GM23248 (cell line): ENCODE measurements around the gene ASIC2. TPM values are rescaled to one million over a fixed set of nuclear protein-coding genes. Genes with fewer than 3 reads are reported as not detected.
A peak's percentile ranks its signal among the peaks of the same experiment; 100 is the strongest.

Source experiments
- DNase-seq: peaks from one replicate; pipeline ENCODE4 v3.0.0-alpha.2; 2015
- H2AFZ ChIP-seq: fragments of 200-600 bp; sonication (generic); 2 replicates; pipeline ENCODE4 v1.6.1; 2016; ENCODE audit warnings: antibody characterized with exemption
- H3F3A ChIP-seq: fragments of 200-600 bp; sonication (generic); 2 replicates; pipeline ENCODE4 v1.6.1; 2016; ENCODE audit warnings: mild to moderate bottlenecking, antibody characterized with exemption, mixed run types; ENCODE audit not compliant: insufficient read depth
- H3K27ac ChIP-seq: fragments of 200-600 bp; sonication (generic); 2 replicates; pipeline ENCODE4 v1.5.1; 2016; ENCODE audit warnings: mild to moderate bottlenecking
- H3K27me3 ChIP-seq: fragments of 200-600 bp; sonication (generic); replicated peaks from 2 replicates; pipeline ENCODE4 v1.6.1; 2016; ENCODE audit warnings: mild to moderate bottlenecking; ENCODE audit not compliant: insufficient read depth
- H3K36me3 ChIP-seq: fragments of 200-600 bp; sonication (generic); 2 replicates; pipeline ENCODE4 v1.6.1; 2016; ENCODE audit warnings: low read depth, mild to moderate bottlenecking
- H3K4me1 ChIP-seq: fragments of 200-600 bp; sonication (generic); 2 replicates; pipeline ENCODE4 v1.6.1; 2016; ENCODE audit warnings: mild to moderate bottlenecking; ENCODE audit not compliant: insufficient read depth
- H3K4me2 ChIP-seq: fragments of 200-600 bp; sonication (generic); one replicate; pipeline ENCODE4 v1.6.1; 2016; ENCODE audit warnings: mild to moderate bottlenecking; ENCODE audit not compliant: unreplicated experiment
- H3K4me3 ChIP-seq: fragments of 200-600 bp; sonication (generic); 2 replicates; pipeline ENCODE4 v1.5.1; 2016; ENCODE audit warnings: mild to moderate bottlenecking
- H3K79me2 ChIP-seq: fragments of 200-600 bp; sonication (generic); 2 replicates; pipeline ENCODE4 v1.6.1; 2016; ENCODE audit warnings: mild to moderate bottlenecking; ENCODE audit not compliant: insufficient read depth
- H3K9ac ChIP-seq: fragments of 200-600 bp; sonication (generic); 2 replicates; pipeline ENCODE4 v1.6.1; 2016; ENCODE audit warnings: mild to moderate bottlenecking
- H3K9me2 ChIP-seq: fragments of 200-600 bp; sonication (generic); 2 replicates; pipeline ENCODE4 v1.6.1; 2016; ENCODE audit warnings: mixed run types, mild to moderate bottlenecking, moderate library complexity; ENCODE audit not compliant: insufficient read depth
- H3K9me3 ChIP-seq: fragments of 200-600 bp; sonication (generic); one replicate; pipeline ENCODE4 v1.6.1; 2017; ENCODE audit warnings: low read depth
- H4K20me1 ChIP-seq: fragments of 200-600 bp; sonication (generic); 2 replicates; pipeline ENCODE4 v1.6.0; 2016; ENCODE audit not compliant: insufficient read depth
- EZH2 ChIP-seq: fragments of 200-600 bp; sonication (generic); IDR thresholded peaks from 2 replicates; pipeline ENCODE4 v1.6.1; 2018; ENCODE audit warnings: antibody characterized with exemption, mild to moderate bottlenecking; ENCODE audit not compliant: insufficient read depth, poor library complexity, severe bottlenecking
- EZH2phosphoT487 ChIP-seq: fragments of 200-600 bp; sonication (generic); IDR thresholded peaks from 2 replicates; pipeline ENCODE4 v1.6.1; 2018; ENCODE audit warnings: antibody characterized with exemption, moderate library complexity, mild to moderate bottlenecking, low read depth; ENCODE audit not compliant: insufficient read depth
- WGBS, 2 experiments: methylation state at CpG; one replicate each; pipeline ENCODE4 v1.1.6; 2015 to 2017; ENCODE audit warnings: low lambda C conversion rate in 2 of 2, low coverage in 1 of 2; ENCODE audit errors: missing lambda C conversion rate in 2 of 2; 5-methylcytosine and 5-hydroxymethylcytosine counted together
- in situ Hi-C: fragments of 300-500 bp; cut with MboI; formaldehyde crosslinking; loops from 2 replicates; pipeline ENCODE4 v1.15.0; 2020
- polyA plus RNA-seq: library from polyadenylated mRNA; unstranded; fragments of >200 nt; fragmentation: Nextera tagmentation; extraction: Ambion mirVana; gene quantifications from 2 replicates; pipeline ENCODE4 v1.2.1, GENCODE V29; 2016
- total RNA-seq: library from RNA; depleted of rRNA; stranded (reverse); fragments of >200 nt; shearing (Covaris generic); gene quantifications from 2 replicates; pipeline ENCODE4 v1.2.3, GENCODE V29; 2014

Gene ASIC2
- total and polyA plus RNA-seq, 2 experiments from 2014 or later: under 0.01 TPM; not detected in 1

- TF ChIP-seq EZH2: no peak
- no peak for TF ChIP-seq EZH2phosphoT487
- Histone ChIP-seq H3K4me3 (no peak overlapping the region), H2AFZ (no peak overlapping the region), H3K79me2 (no peaks in the 10 kb centered on the region), H3K9me2 (no peaks in the 10 kb centered on the region), H4K20me1 (no peaks in the 10 kb centered on the region), H3K4me2 (no peak overlapping the region), H3K27ac (no peak overlapping the region), H3K27me3 (0 out of 2 replicates have a peak, but pooled peaks cover 3% of the 10 kb centered on the region), H3F3A (peaks cover 5% of the 10 kb centered on the region; the same call in 1 of the 2 replicates), H3K9me3 (no peaks in the 10 kb centered on the region), H3K4me1 (peaks cover 9% of the 10 kb centered on the region), H3K9ac (no peak overlapping the region), H3K36me3 (no peaks in the 10 kb centered on the region)
- no peak for DNase-seq
- in situ Hi-C loops: no loop called here
- 72 to 73% methylated on average over 9 of the region's 9 CpGs for WGBS, 2 experiments
Observed at GRCh38 chr17:33009636-33010035, 283.5 kb downstream of the ASIC2 start.

GRCh38 chr17:33007186-33007585 is 285.9 kb downstream of the ASIC2 start:
- H3K27ac ChIP-seq: no peak overlapping the region
- H3K4me2 ChIP-seq: no peak overlapping the region
- no peaks in the 10 kb centered on the region for H3K9me2 ChIP-seq
- TF ChIP-seq EZH2 (no peak), EZH2phosphoT487 (no peak)
- no peaks in the 10 kb centered on the region for H3F3A ChIP-seq
- H3K27me3 ChIP-seq: 0 out of 2 replicates have a peak, but pooled peaks cover 3% of the 10 kb centered on the region
- H3K9me3 ChIP-seq: no peaks in the 10 kb centered on the region
- no peak overlapping the region for H3K4me3 ChIP-seq
- WGBS, 2 experiments: 63 to 68% methylated on average over 7 of the region's 7 CpGs
- H3K9ac ChIP-seq: no peak overlapping the region
- H3K4me1 ChIP-seq: no peaks in the 10 kb centered on the region
- H3K36me3 ChIP-seq: no peaks in the 10 kb centered on the region
- no peak overlapping the region for H2AFZ ChIP-seq
- in situ Hi-C loops: no loop called here
- H3K79me2 ChIP-seq: no peaks in the 10 kb centered on the region
- no peak for DNase-seq
- no peaks in the 10 kb centered on the region for H4K20me1 ChIP-seq

GRCh38 chr17:33002246-33002645 is 290.8 kb downstream of the ASIC2 start:
- H3K27ac ChIP-seq: no peak overlapping the region
- no peaks in the 10 kb centered on the region for H3K9me2 ChIP-seq
- WGBS, 2 experiments: 63 to 68% methylated on average over 6 of the region's 6 CpGs
- in situ Hi-C loops: no loop called here
- DNase-seq: no peak
- no peaks in the 10 kb centered on the region for H3K27me3 ChIP-seq
- no peaks in the 10 kb centered on the region for H3K79me2 ChIP-seq
- H3K4me2 ChIP-seq: no peak overlapping the region
- no peaks in the 10 kb centered on the region for H4K20me1 ChIP-seq
- no peak for TF ChIP-seq EZH2
- no peak for TF ChIP-seq EZH2phosphoT487
- no peaks in the 10 kb centered on the region for H3F3A ChIP-seq
- no peak overlapping the region for H3K4me3 ChIP-seq
- no peak overlapping the region for H2AFZ ChIP-seq
- H3K36me3 ChIP-seq: no peaks in the 10 kb centered on the region
- no peak overlapping the region for H3K9ac ChIP-seq
- peaks cover 11% of the 10 kb centered on the region; the same call in 1 of the 2 replicates for H3K4me1 ChIP-seq
- H3K9me3 ChIP-seq: no peaks in the 10 kb centered on the region

- H3K36me3 ChIP-seq: no peaks in the 10 kb centered on the region
- peak overlapping the region; percentile 89 for H2AFZ ChIP-seq
- no peaks in the 10 kb centered on the region for H3F3A ChIP-seq
- no peaks in the 10 kb centered on the region for H3K79me2 ChIP-seq
- TF ChIP-seq EZH2phosphoT487 (no peak), EZH2 (no peak)
- H3K4me1 ChIP-seq: peaks cover 11% of the 10 kb centered on the region; the same call in 1 of the 2 replicates
- peak overlapping the region; percentile 61 for H3K9ac ChIP-seq
- in situ Hi-C loops: loop anchor here (10.0 kb wide), 1 partner anchor 214 kb away; no protein-coding TSS in a partner anchor
- H3K9me2 ChIP-seq: no peaks in the 10 kb centered on the region
- peak overlapping the region; percentile 68 for H3K4me3 ChIP-seq
- H3K27ac ChIP-seq: peak overlapping the region; percentile 65
- no peaks in the 10 kb centered on the region for H4K20me1 ChIP-seq
- H3K9me3 ChIP-seq: no peaks in the 10 kb centered on the region
- H3K4me2 ChIP-seq: peak overlapping the region; percentile 91
- H3K27me3 ChIP-seq: no peaks in the 10 kb centered on the region
- 28 to 30% methylated on average over 7 of the region's 7 CpGs for WGBS, 2 experiments
- peak; percentile 88 for DNase-seq
Observed at GRCh38 chr17:32998887-32999228, 294.2 kb downstream of the ASIC2 start.
